GM12865 (cell line): Measurements from ENCODE around the gene UTY.
"Not testable (repeated sequence)": the region's sequence is repeated elsewhere in the genome, so short reads cannot be mapped to it uniquely, and the experiment has no call there.

ENCODE experiments used
- DNase-seq: peaks from one replicate; pipeline ENCODE4 v3.0.0; 2010; ENCODE audit warnings: low read depth
- H3K4me3 ChIP-seq: 2 replicates; pipeline ENCODE4 v1.5.1; 2011; ENCODE audit warnings: mild to moderate bottlenecking, low read depth, low read length, control low read depth
- CTCF ChIP-seq: IDR thresholded peaks from 2 replicates; pipeline ENCODE4 v1.5.1; 2011; ENCODE audit warnings: low read length, control low read depth, low read depth, inconsistent platforms; ENCODE audit not compliant: insufficient read depth; ENCODE audit errors: missing control alignments

The UTY gene

GRCh38 chrY:13312966-13313365, 166.9 kb downstream of the UTY start:
- H3K4me3 ChIP-seq = no peak overlapping the region
- no peak for DNase-seq
- TF ChIP-seq CTCF = no peak

GRCh38 chrY:13307959-13308358, 171.9 kb downstream of the UTY start:
- H3K4me3 ChIP-seq = no peak overlapping the region
- TF ChIP-seq CTCF = no peak
- no peak for DNase-seq

GRCh38 chrY:13300795-13301194, 179.0 kb downstream of the UTY start:
- no peak for TF ChIP-seq CTCF
- no peak overlapping the region for H3K4me3 ChIP-seq
- no peak for DNase-seq

GRCh38 chrY:13299411-13299810, 180.4 kb downstream of the UTY start:
- no peak for DNase-seq
- H3K4me3 ChIP-seq = no peak overlapping the region
- TF ChIP-seq CTCF = no peak

GRCh38 chrY:13296176-13296890, 183.5 kb downstream of the UTY start:
- no peak overlapping the region for H3K4me3 ChIP-seq
- TF ChIP-seq CTCF = no peak
- no peak for DNase-seq

GRCh38 chrY:13295026-13295425, 184.8 kb downstream of the UTY start:
- no peak for TF ChIP-seq CTCF
- no peak for DNase-seq
- H3K4me3 ChIP-seq = no peak overlapping the region

GRCh38 chrY:13291199-13291598, 188.6 kb downstream of the UTY start:
- DNase-seq = no peak
- H3K4me3 ChIP-seq = no peak overlapping the region
- TF ChIP-seq CTCF = no peak

- peak; percentile 8 for DNase-seq
- H3K4me3 ChIP-seq = not testable (repeated sequence)
Observed at GRCh38 chrY:13282151-13283054, 197.4 kb downstream of the UTY start.
